ENCODE data around the gene DTD1.

DNA sequence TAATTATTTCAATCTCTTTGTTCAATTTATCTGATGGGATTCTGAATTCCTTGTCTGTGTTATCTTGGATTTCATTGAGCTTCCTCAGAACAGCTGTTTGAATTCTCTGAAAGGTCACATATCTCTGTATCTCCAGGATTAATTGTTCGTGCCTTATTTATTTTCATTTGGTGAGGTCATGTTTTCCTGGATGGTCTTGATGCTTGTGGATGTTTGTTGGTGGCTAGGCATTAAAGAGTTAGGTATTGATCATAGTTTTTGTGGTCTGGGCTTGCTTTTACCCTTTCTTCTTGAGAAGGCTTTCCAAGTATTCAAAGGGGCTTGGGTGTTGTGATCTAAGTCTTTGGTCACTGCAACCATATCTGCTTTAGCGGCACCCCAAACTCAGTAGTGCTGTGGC, 186.4 kb downstream of the DTD1 start:
- no peak for TF ChIP-seq CTCF (CRISPR knock-in tag; IDR thresholded peaks at IDR 0.05)
- no peak for TF ChIP-seq RXRA (CRISPR knock-in tag; IDR thresholded peaks at IDR 0.05)
